HepG2 (cell line): ENCODE measurements around the gene ZNF74. TPM values are rescaled to one million over a fixed set of nuclear protein-coding genes. Genes with fewer than 3 reads are reported as not detected.

Source experiments
- DNMT3B ChIP-seq: conservative IDR thresholded peaks from 2 replicates; pipeline ENCODE4 v1.6.1; 2016; ENCODE audit warnings: missing biosample characterization, control low read depth
- ELF1 ChIP-seq: sonication (generic); formaldehyde crosslinking; IDR thresholded peaks from 2 replicates; pipeline ENCODE4 v1.4.0; 2020; ENCODE audit warnings: missing genetic modification reagents
- KLF15 ChIP-seq: sonication (generic); formaldehyde crosslinking; IDR thresholded peaks from 2 replicates; pipeline ENCODE4 v1.8.1; 2023; ENCODE audit warnings: borderline replicate concordance, mild to moderate bottlenecking, inconsistent platforms, missing genetic modification reagents, mixed read lengths
- NAIF1 ChIP-seq: sonication (generic); formaldehyde crosslinking; IDR thresholded peaks from 2 replicates; pipeline ENCODE4 v1.5.0; 2020; ENCODE audit warnings: mild to moderate bottlenecking, missing genetic modification reagents, borderline replicate concordance
- NR2C2 ChIP-seq: sonication (generic); formaldehyde crosslinking; IDR thresholded peaks from 2 replicates; pipeline ENCODE4 v1.4.0; 2020; ENCODE audit warnings: missing genetic modification reagents, mild to moderate bottlenecking, moderate library complexity, borderline replicate concordance
- PAWR ChIP-seq: sonication (generic); formaldehyde crosslinking; IDR thresholded peaks from 2 replicates; pipeline ENCODE4 v1.4.0; 2020; ENCODE audit warnings: missing genetic modification reagents, mild to moderate bottlenecking, borderline replicate concordance
- PHF20 ChIP-seq: sonication (generic); formaldehyde crosslinking; IDR thresholded peaks from 2 replicates; pipeline ENCODE4 v1.5.0; 2020; ENCODE audit warnings: mild to moderate bottlenecking, missing genetic modification reagents
- SIN3B ChIP-seq: fragments of 150-350 bp; IDR thresholded peaks from 2 replicates; pipeline ENCODE4 v1.6.1; 2014; ENCODE audit warnings: low read length
- TEAD3 ChIP-seq: optimal IDR thresholded peaks from 2 replicates; pipeline ENCODE3; 2016; ENCODE audit warnings: borderline replicate concordance
- TOE1 ChIP-seq: sonication (generic); formaldehyde crosslinking; IDR thresholded peaks from 2 replicates; pipeline ENCODE4 v1.4.0; 2020; ENCODE audit warnings: mild to moderate bottlenecking, missing genetic modification reagents
- ZNF10 ChIP-seq: sonication (generic); formaldehyde crosslinking; IDR thresholded peaks from 2 replicates; pipeline ENCODE4 v1.4.0; 2020; ENCODE audit warnings: mild to moderate bottlenecking, low read depth, missing genetic modification reagents, borderline replicate concordance
- ZNF251 ChIP-seq: sonication (generic); formaldehyde crosslinking; IDR thresholded peaks from 2 replicates; pipeline ENCODE4 v1.9.0; 2021; ENCODE audit warnings: mild to moderate bottlenecking, missing genetic modification reagents
- ZNF569 ChIP-seq: sonication (generic); formaldehyde crosslinking; IDR thresholded peaks from 2 replicates; pipeline ENCODE4 v1.5.0; 2020; ENCODE audit warnings: mild to moderate bottlenecking, missing genetic modification reagents, moderate library complexity, borderline replicate concordance
- ZNF746 ChIP-seq: sonication (generic); formaldehyde crosslinking; IDR thresholded peaks from 2 replicates; pipeline ENCODE4 v1.8.0; 2022; ENCODE audit warnings: mild to moderate bottlenecking, missing genetic modification reagents
- ZNF773 ChIP-seq: sonication (generic); formaldehyde crosslinking; IDR thresholded peaks from 2 replicates; pipeline ENCODE4 v1.4.0; 2020; ENCODE audit warnings: missing genetic modification reagents, borderline replicate concordance
- ZNF775 ChIP-seq: sonication (generic); formaldehyde crosslinking; IDR thresholded peaks from 2 replicates; pipeline ENCODE4 v1.4.0; 2020; ENCODE audit warnings: missing genetic modification reagents, mild to moderate bottlenecking, moderate library complexity, borderline replicate concordance
- ZNF878 ChIP-seq: sonication (generic); formaldehyde crosslinking; IDR thresholded peaks from 2 replicates; pipeline ENCODE4 v1.8.1; 2023; ENCODE audit warnings: mild to moderate bottlenecking, missing genetic modification reagents, moderate library complexity
- ZSCAN20 ChIP-seq: sonication (generic); formaldehyde crosslinking; IDR thresholded peaks from 2 replicates; pipeline ENCODE4 v1.4.0; 2020; ENCODE audit warnings: missing genetic modification reagents, mild to moderate bottlenecking, borderline replicate concordance
- ZSCAN22 ChIP-seq: sonication (generic); formaldehyde crosslinking; IDR thresholded peaks from 2 replicates; pipeline ENCODE4 v1.4.0; 2020; ENCODE audit warnings: mild to moderate bottlenecking, missing genetic modification reagents
- polyA plus RNA-seq, 8 experiments: library from polyadenylated mRNA; depleted of rRNA in 3 of 8; stranded (reverse) in 7 of 8; unstranded in 1 of 8; fragments of >200 nt; fragmentation: Illumina TruSeq in 4 of 8; extraction: Trizol in 4 of 8; gene quantifications; 2 replicates each; pipeline versions ENCODE4 v1.2.1 to v1.2.3, GENCODE V29; 2011 to 2016; ENCODE audit warnings: low read depth in 4 of 8, missing spikeins in 1 of 8, mixed read lengths in 1 of 8; ENCODE audit not compliant: insufficient read depth in 1 of 8
- total RNA-seq, 5 experiments: library from RNA; depleted of rRNA; stranded (reverse); fragments of >200 nt; fragmentation: Illumina TruSeq; extraction: Trizol; gene quantifications; 2 replicates each; pipeline ENCODE4 v1.2.3, GENCODE V29; 2016; ENCODE audit warnings: low read depth in 1 of 5
- TF ChIP-seq, protein P1 (sequence below): sonication (generic); formaldehyde crosslinking; IDR thresholded peaks from 2 replicates; pipeline ENCODE4 v1.8.0; 2022; ENCODE audit warnings: mild to moderate bottlenecking, missing genetic modification reagents, moderate library complexity
- TF ChIP-seq, protein P2 (sequence below): sonication (generic); formaldehyde crosslinking; IDR thresholded peaks from 2 replicates; pipeline ENCODE4 v1.5.0; 2020; ENCODE audit warnings: mild to moderate bottlenecking, missing genetic modification reagents
- TF ChIP-seq, protein P3 (sequence below): sonication (generic); formaldehyde crosslinking; IDR thresholded peaks from 2 replicates; pipeline ENCODE4 v1.4.0; 2020; ENCODE audit warnings: missing genetic modification reagents
- TF ChIP-seq, protein P4 (sequence below): sonication (generic); formaldehyde crosslinking; IDR thresholded peaks from 2 replicates; pipeline ENCODE4 v1.5.0; 2020; ENCODE audit warnings: mild to moderate bottlenecking, missing genetic modification reagents, borderline replicate concordance

ZNF74 gene
- total and polyA plus RNA-seq, 2 of the 13 experiments (the other 11 are each of a cell fraction or from before 2014, with no cell fraction given): 6.3 to 9.1 TPM

DNA sequence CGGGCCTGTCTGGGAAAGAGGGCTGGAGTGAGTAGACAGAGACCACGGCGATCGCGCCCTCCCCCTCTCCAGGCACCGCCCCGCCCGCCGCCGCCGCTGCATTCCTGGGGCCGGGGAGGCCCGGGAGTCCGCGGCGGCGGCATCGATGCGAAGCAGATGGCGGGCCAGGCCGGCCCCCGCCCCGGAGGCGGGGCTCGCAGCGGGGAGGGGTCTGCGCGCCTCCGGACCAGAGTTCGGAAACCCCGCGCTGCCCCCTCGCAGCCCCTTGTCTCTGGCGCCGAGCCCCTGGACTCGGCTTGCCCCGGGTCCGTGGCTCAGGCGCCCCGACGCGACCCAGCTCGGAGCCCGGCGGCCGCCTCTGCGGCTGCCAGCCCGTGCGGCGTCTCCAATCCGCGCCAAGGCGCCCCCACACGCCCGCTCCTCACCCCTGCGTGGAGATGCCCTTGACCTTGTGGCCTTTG, 42.4 kb downstream of the ZNF74 start (continued):
- TF ChIP-seq, protein P1, sequence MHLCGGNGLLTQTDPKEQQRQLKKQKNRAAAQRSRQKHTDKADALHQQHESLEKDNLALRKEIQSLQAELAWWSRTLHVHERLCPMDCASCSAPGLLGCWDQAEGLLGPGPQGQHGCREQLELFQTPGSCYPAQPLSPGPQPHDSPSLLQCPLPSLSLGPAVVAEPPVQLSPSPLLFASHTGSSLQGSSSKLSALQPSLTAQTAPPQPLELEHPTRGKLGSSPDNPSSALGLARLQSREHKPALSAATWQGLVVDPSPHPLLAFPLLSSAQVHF: peak; percentile 38; the same call in 1 of the 2 replicates
- TF ChIP-seq, protein P2, sequence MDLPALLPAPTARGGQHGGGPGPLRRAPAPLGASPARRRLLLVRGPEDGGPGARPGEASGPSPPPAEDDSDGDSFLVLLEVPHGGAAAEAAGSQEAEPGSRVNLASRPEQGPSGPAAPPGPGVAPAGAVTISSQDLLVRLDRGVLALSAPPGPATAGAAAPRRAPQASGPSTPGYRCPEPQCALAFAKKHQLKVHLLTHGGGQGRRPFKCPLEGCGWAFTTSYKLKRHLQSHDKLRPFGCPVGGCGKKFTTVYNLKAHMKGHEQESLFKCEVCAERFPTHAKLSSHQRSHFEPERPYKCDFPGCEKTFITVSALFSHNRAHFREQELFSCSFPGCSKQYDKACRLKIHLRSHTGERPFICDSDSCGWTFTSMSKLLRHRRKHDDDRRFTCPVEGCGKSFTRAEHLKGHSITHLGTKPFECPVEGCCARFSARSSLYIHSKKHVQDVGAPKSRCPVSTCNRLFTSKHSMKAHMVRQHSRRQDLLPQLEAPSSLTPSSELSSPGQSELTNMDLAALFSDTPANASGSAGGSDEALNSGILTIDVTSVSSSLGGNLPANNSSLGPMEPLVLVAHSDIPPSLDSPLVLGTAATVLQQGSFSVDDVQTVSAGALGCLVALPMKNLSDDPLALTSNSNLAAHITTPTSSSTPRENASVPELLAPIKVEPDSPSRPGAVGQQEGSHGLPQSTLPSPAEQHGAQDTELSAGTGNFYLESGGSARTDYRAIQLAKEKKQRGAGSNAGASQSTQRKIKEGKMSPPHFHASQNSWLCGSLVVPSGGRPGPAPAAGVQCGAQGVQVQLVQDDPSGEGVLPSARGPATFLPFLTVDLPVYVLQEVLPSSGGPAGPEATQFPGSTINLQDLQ: 0 out of 2 replicates have a peak, but pooled peaks have one; percentile 45
- TF ChIP-seq PHF20 (CRISPR knock-in tag) (no peak), SIN3B (no peak), ZNF569 (CRISPR knock-in tag) (no peak), DNMT3B (no peak), ZNF251 (CRISPR knock-in tag) (no peak), TOE1 (CRISPR knock-in tag) (no peak), PAWR (no peak), ELF1 (CRISPR knock-in tag) (no peak), ZNF878 (CRISPR knock-in tag) (no peak), TEAD3 (CRISPR knock-in tag) (peak; percentile 57), ZNF775 (CRISPR knock-in tag) (no peak), KLF15 (CRISPR knock-in tag) (no peak), NAIF1 (CRISPR knock-in tag) (no peak), ZNF746 (CRISPR knock-in tag) (no peak), ZSCAN20 (CRISPR knock-in tag) (0 out of 2 replicates have a peak, but pooled peaks have one; percentile 10), ZSCAN22 (no peak), NR2C2 (CRISPR knock-in tag) (peak; percentile 28; the same call in 1 of the 2 replicates), ZNF10 (CRISPR knock-in tag) (no peak), ZNF773 (CRISPR knock-in tag) (no peak)
- TF ChIP-seq, protein P3, sequence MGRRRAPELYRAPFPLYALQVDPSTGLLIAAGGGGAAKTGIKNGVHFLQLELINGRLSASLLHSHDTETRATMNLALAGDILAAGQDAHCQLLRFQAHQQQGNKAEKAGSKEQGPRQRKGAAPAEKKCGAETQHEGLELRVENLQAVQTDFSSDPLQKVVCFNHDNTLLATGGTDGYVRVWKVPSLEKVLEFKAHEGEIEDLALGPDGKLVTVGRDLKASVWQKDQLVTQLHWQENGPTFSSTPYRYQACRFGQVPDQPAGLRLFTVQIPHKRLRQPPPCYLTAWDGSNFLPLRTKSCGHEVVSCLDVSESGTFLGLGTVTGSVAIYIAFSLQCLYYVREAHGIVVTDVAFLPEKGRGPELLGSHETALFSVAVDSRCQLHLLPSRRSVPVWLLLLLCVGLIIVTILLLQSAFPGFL (CRISPR knock-in tag): no peak
- TF ChIP-seq, protein P4, sequence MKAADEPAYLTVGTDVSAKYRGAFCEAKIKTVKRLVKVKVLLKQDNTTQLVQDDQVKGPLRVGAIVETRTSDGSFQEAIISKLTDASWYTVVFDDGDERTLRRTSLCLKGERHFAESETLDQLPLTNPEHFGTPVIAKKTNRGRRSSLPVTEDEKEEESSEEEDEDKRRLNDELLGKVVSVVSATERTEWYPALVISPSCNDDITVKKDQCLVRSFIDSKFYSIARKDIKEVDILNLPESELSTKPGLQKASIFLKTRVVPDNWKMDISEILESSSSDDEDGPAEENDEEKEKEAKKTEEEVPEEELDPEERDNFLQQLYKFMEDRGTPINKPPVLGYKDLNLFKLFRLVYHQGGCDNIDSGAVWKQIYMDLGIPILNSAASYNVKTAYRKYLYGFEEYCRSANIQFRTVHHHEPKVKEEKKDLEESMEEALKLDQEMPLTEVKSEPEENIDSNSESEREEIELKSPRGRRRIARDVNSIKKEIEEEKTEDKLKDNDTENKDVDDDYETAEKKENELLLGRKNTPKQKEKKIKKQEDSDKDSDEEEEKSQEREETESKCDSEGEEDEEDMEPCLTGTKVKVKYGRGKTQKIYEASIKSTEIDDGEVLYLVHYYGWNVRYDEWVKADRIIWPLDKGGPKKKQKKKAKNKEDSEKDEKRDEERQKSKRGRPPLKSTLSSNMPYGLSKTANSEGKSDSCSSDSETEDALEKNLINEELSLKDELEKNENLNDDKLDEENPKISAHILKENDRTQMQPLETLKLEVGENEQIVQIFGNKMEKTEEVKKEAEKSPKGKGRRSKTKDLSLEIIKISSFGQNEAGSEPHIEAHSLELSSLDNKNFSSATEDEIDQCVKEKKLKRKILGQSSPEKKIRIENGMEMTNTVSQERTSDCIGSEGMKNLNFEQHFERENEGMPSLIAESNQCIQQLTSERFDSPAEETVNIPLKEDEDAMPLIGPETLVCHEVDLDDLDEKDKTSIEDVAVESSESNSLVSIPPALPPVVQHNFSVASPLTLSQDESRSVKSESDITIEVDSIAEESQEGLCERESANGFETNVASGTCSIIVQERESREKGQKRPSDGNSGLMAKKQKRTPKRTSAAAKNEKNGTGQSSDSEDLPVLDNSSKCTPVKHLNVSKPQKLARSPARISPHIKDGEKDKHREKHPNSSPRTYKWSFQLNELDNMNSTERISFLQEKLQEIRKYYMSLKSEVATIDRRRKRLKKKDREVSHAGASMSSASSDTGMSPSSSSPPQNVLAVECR (CRISPR knock-in tag): peak; percentile 23; the same call in 1 of the 2 replicates
